ENCODE results near the gene SFXN5.

SFXN5 gene

GRCh38 chr2:72985891-72986683 lies 85.4 kb downstream of the SFXN5 start:
- TF ChIP-seq, protein P1, sequence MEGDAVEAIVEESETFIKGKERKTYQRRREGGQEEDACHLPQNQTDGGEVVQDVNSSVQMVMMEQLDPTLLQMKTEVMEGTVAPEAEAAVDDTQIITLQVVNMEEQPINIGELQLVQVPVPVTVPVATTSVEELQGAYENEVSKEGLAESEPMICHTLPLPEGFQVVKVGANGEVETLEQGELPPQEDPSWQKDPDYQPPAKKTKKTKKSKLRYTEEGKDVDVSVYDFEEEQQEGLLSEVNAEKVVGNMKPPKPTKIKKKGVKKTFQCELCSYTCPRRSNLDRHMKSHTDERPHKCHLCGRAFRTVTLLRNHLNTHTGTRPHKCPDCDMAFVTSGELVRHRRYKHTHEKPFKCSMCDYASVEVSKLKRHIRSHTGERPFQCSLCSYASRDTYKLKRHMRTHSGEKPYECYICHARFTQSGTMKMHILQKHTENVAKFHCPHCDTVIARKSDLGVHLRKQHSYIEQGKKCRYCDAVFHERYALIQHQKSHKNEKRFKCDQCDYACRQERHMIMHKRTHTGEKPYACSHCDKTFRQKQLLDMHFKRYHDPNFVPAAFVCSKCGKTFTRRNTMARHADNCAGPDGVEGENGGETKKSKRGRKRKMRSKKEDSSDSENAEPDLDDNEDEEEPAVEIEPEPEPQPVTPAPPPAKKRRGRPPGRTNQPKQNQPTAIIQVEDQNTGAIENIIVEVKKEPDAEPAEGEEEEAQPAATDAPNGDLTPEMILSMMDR (IDR thresholded peaks at IDR 0.05; ENCODE audit: low read depth, low read length) = no peak
- no peak for DNase-seq (ENCODE audit: extremely low read depth, low read depth)

DNA sequence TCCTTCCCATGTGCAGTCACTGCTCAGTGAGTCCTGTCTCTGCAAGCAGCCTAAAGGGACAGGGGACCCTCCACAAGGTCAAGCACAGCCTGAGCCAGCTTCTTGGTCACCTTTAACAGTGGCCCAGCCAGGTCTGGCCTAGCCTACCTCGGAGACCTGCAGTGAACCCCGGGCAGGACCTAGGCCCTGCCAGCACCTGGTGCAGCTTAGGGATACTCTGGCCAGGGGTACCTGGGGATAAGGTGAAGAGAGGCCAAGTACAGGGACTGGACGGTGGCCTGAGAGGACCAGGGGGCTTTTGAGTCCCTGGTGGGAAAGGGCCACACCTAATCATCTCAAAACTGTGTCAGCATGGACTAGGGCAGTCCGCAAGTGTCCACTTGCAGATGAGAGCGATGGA lies 86.4 kb downstream of the SFXN5 start:
- no peak for DNase-seq (ENCODE audit: extremely low read depth, low read depth)
- TF ChIP-seq, protein P1 (IDR thresholded peaks at IDR 0.05; ENCODE audit: low read depth, low read length) = no peak

DNA sequence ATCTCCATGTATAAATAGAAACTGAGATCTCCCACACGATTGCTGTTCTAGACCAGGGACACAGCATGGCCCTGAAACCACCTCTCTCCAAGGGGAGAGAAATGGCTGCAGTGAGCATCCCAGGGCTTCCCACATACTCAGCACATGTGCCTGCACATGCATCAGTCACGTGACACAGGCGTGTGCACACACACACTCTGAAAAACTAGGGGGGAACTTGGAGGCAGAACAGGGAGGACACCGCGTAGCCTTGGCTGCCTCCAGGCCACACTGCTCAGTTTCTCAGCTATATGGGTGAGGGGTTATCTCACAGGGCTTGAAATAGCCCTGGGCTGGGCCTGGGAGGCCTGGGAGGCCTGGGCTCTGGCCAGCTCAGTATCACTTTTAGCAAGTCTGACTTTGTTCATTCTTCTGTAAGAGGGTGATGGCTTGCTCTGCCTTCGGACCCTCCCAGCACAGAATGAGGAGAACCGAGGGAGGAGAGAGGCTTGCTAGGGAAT lies 87.3 kb downstream of the SFXN5 start:
- DNase-seq (ENCODE audit: extremely low read depth, low read depth) = no peak
- TF ChIP-seq, protein P1 (IDR thresholded peaks at IDR 0.05; ENCODE audit: low read depth, low read length) = no peak

GRCh38 chr2:72983500-72984161 lies 87.9 kb downstream of the SFXN5 start:
- no peak for DNase-seq (ENCODE audit: extremely low read depth, low read depth)
- TF ChIP-seq, protein P1 (IDR thresholded peaks at IDR 0.05; ENCODE audit: low read depth, low read length) = no peak

GRCh38 chr2:72982781-72983499 lies 88.6 kb downstream of the SFXN5 start:
- no peak for DNase-seq (ENCODE audit: extremely low read depth, low read depth)
- TF ChIP-seq, protein P1 (IDR thresholded peaks at IDR 0.05; ENCODE audit: low read depth, low read length) = no peak

DNA sequence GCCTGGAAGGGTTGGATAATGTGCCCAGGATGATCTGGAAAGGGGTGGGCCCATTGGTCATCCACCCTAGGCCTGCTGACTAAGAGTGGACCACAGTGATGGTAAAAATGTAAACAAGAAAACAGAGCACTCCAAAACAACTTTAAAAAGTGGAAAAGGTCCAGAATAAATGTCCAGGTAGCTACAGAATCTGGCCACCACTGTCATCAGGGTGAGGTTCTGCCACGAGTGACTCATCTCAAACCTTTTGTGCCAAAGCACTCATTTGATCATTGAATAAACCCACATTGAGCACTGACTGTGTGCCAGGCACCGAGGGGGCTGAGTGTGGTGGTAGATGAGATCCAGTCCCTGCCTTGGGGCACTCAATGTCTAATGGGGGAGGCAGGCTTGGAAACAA lies 89.3 kb downstream of the SFXN5 start:
- DNase-seq (ENCODE audit: extremely low read depth, low read depth) = no peak
- TF ChIP-seq, protein P1 (IDR thresholded peaks at IDR 0.05; ENCODE audit: low read depth, low read length) = no peak

Data from AG09319 (cell line).